ENCODE results near the gene SIDT2.
"Not testable (repeated sequence)": the region's sequence is repeated elsewhere in the genome, so short reads cannot be mapped to it uniquely, and the experiment has no call there.

Gene SIDT2

DNA sequence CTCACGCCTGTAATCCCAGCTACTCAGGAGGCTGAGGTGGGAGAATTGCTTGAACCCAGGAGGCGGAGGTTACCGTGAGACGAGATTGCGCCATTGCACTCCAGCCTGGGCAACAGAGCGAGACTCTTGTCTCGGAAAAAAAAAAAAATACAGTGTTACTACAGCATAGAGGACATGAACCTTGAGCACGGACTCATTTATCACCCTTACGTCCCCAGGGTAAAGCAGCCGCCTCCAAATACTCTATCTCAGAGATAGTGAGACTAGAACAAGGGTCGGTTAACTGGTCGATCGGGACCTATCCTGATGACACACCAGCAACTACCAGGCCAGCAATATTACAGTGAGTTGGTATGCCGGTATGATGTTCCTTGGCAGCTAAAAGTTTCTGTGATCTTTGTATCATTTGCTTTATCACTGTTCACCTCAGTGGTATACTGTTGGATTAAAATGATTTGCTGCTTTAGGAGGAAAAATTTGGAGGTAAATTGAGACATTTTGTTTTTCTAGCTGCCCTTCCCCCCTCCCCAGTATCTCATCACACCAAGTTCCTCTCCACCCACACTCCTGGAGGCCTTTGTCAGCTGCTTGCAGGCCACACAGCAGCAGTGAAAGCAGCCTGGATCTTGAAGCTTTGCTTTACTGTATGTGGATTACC, 7.0 kb upstream of the SIDT2 start:
- in situ Hi-C loops (cut with MboI; ENCODE audit: low sequenced_read_pairs), result no loop called here

DNA sequence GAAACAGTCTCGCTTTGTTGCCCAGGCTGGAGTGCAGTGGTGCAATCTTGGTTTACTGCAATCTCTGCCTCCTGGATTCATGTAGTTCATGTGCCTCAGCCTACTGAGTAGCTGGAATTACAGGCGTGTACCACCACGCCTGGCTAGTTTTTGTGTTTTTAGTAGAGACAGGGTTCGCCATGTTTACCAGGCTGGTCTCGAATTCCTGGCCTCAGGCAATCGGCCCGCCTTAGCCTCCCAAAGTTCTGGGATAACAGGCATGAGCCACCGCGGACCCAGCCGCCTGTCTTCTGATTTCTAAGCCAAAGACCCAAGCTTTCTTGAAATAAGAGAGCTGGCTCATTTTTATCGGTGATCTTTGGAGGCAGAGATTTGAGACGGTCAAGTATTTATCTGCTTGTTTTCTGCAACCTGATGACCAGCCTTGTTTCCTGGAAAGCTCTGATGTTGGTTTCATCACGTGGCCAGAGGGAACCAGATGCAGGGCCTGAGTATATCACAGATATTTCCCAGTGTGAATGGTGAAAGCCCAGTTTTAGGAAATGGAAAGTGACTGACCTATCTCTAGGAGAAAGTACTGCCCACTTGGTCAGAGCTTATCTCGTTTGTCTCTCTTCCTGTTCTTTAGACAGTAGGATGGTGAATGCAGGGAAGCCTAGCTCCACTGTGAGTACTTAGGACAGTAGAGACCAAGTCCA, 5.7 kb upstream of the SIDT2 start:
- in situ Hi-C loops (cut with MboI; ENCODE audit: low sequenced_read_pairs), result no loop called here

- in situ Hi-C loops (cut with MboI; ENCODE audit: low sequenced_read_pairs), result no loop called here
Measured at GRCh38 chr11:117175104-117175503, 3.4 kb upstream of the SIDT2 start.

GRCh38 chr11:117175781-117176180, 2.8 kb upstream of the SIDT2 start:
- in situ Hi-C loops (cut with MboI; ENCODE audit: low sequenced_read_pairs), result no loop called here

DNA sequence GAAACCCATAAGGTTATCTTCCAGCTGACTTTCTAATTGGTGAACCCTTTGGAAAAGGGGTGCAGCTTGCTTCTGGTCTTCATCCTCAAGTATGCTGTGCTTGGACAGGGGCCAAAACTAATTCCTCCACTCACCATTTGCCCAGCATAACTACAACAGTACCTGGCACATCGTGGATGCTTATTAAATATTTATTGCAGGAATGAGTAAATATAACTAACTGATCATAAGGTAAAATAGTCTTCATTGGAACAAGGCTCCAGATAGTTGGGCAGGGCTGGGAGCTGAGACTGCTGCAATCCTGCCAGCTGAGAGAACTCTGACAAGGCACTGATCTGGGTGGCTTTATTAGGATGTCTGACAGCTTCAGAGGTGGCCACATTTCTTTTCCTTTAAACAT, 2.4 kb upstream of the SIDT2 start:
- in situ Hi-C loops (cut with MboI; ENCODE audit: low sequenced_read_pairs), result no loop called here

- in situ Hi-C loops (cut with MboI; ENCODE audit: low sequenced_read_pairs), result no loop called here
Measured at GRCh38 chr11:117177534-117178209, 871 bp upstream of the SIDT2 start.

- in situ Hi-C loops (cut with MboI; ENCODE audit: low sequenced_read_pairs), result no loop called here
Measured at GRCh38 chr11:117179048-117179999, 781 bp downstream of the SIDT2 start.

DNA sequence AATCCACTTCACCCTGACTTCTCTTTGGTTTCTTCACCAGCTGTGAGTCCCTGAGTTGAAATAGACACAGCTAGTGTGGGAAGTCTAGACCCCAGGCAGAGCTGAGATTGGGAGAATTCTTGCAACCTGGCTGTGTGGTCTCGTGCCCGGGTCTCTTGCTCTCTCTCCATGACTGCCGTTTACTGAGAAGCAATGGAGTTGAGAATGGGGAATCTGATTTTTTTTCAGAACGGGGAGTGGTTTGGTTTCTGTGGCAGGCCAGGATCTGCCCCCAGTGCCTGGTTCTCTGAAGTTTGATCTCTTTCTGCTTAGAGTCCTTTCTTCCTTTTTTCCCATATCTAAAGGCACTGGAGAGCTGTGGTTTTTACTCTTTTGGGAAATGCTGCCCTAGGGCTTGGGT, 1.5 kb downstream of the SIDT2 start:
- in situ Hi-C loops (cut with MboI; ENCODE audit: low sequenced_read_pairs), result no loop called here

DNA sequence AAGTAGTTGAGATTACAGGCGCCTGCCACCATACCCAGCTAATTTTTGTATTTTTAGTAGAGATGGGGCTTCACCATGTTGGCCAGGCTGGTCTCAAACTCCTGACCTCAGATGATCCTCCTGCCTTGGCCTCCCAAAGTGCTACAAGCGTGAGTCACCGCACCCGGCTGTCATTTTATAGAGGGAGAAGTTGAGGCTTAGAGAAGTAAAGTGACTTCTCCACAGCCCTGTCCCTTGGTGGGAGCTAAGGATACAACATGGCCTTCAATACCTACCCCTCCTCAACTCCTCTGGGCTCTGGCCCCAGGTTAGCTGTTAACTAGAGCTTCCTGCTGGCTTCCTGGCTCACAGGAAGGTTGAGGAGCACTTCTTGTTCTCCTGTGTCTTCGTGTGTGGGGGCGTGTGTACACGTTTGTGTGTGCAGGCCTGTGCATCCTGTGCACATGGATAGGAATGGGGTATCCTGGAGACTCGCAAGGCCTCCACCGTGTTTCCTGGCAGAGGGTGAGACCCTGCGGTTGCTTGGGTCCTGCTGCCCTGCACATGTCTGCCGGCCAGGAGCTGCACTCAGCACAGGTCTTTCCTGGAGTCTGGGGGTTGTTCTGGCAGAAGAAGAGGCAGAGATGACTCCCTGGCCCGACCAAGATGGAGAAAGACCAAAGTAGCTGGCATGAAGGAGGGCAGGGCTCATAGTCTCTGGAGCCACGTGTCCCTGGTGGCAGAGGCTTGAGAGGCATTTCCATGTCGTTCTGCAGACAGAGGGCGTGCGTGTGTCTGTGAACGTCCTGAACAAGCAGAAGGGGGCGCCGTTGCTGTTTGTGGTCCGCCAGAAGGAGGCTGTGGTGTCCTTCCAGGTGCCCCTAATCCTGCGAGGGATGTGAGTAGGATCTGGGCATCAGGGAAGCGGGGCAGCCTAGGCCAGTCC, 2.4 kb downstream of the SIDT2 start:
- in situ Hi-C loops (cut with MboI; ENCODE audit: low sequenced_read_pairs), result no loop called here

DNA sequence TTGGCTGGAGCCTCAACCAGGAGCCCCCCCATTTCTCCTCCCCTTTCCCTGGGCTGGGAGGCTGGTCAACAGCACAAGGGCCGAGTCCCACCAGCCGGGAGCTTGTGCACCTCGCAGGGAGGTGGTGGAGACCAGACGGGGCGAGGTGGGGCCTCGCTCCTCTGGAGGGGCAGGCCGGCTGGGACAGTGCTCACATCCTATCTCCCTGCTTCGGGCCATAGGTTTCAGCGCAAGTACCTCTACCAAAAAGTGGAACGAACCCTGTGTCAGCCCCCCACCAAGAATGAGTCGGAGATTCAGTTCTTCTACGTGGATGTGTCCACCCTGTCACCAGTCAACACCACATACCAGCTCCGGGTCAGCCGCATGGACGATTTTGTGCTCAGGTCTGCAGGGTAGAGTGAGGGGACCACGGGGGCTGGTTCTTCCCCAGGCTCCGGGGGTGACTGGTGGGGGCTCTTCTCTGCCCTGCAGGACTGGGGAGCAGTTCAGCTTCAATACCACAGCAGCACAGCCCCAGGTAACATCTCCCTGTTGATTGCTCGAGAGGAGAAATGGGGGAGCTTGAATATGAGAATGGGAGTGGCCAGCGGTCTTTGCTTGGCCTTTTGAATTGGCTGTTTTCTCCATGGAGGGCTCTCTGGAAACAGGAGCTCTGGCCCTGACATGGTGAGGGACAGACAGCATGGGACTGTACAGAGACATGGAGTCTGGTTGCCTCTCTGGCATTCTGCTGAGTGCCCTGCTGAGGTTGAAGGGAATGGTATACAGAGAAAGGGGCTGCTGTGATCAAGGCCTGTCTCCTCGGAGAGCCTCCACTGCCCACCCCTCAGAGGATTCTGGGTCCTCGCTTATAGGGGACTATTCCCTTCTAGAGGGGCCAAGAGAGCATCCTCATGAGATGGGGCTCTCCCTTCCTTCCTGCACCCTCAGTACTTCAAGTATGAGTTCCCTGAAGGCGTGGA, 3.3 kb downstream of the SIDT2 start:
- in situ Hi-C loops (cut with MboI; ENCODE audit: low sequenced_read_pairs), result no loop called here

GRCh38 chr11:117182551-117182935, 4.0 kb downstream of the SIDT2 start:
- in situ Hi-C loops (cut with MboI; ENCODE audit: low sequenced_read_pairs), result no loop called here

- in situ Hi-C loops (cut with MboI; ENCODE audit: low sequenced_read_pairs), result not testable (repeated sequence)
Measured at GRCh38 chr11:117183178-117183577, 4.6 kb downstream of the SIDT2 start.

DNA sequence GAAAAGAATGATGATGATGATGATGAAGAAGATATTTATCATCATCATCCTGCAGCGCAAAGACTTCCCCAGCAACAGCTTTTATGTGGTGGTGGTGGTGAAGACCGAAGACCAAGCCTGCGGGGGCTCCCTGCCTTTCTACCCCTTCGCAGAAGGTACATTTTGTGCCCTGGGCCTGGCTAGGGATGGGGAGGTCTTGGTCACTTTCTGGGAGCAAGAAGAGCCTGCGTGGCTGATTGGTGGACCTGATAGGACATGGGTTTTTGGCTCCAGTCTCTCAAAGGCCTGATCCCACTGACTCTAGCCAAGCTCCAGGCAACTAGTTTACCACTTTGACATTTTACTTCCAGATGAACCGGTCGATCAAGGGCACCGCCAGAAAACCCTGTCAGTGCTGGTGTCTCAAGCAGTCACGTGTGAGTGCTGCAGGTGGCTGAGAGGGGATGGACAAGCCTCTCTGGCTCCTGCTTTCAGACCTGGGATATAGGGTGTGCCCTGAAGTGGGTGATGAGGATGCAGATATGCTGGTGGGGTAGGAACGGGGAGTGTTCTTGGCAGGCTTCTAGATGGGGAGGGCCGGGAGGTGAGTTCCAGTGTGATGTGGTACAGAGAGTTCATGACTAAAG, 5.3 kb downstream of the SIDT2 start:
- in situ Hi-C loops (cut with MboI; ENCODE audit: low sequenced_read_pairs), result no loop called here

GRCh38 chr11:117185736-117186430, 7.3 kb downstream of the SIDT2 start:
- in situ Hi-C loops (cut with MboI; ENCODE audit: low sequenced_read_pairs), result no loop called here

DNA sequence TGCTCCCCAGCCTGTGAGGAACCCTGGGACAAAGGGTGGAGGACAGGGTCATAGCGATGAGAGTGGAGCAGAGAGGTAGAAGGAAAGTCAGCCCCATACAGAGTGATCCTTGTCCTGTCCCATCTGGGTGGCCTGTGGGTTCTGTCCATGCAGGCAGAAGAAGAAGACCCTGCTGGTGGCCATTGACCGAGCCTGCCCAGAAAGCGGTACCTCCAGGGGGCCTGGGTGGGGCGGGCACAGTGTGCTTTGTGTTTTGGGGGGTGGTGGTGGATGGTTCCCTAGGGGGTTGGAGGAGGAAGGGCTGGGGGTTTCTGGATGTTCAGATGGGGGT, 7.9 kb downstream of the SIDT2 start:
- in situ Hi-C loops (cut with MboI; ENCODE audit: low sequenced_read_pairs), result no loop called here

DNA sequence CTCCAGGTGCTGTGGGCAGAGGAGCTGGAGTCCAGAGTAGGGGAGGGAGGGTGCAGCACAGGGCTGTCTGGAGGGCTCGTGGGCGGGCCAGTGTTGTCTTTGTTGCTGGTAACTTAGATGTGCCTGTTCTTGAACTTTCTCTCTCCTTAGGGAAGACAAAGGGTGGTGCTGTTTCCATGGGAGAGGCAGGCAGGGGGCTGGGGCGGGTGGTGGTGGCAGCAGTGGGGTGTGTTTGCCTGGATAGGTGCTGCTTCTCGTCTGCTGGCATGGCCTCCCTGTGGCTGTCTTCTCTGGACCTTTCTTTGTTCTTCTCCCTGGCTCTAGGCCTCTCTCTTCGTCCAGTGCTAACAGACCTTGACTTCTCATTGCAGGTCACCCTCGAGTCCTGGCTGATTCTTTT, 8.5 kb downstream of the SIDT2 start:
- in situ Hi-C loops (cut with MboI; ENCODE audit: low sequenced_read_pairs), result no loop called here

DNA sequence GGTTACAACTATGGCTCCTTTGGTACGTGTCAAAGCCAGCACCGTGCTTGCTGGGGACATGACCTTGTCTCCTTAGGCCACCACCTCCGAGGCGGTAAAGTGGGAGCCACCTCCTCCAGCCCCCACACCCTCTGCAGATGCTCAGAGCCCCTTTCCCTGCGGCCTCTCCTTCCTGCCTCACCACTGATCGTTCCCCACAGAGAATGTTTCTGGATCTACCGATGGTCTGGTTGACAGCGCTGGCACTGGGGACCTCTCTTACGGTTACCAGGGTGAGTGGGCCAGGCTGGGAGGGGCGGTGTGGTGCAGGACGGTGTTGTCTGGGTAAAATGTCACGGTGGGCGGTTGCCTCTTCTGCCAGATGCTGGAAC, 8.9 kb downstream of the SIDT2 start:
- in situ Hi-C loops (cut with MboI; ENCODE audit: low sequenced_read_pairs), result no loop called here
